Body of pancreas (tissue), 4 donors: Measurements from ENCODE around the gene ADORA1. TPM values are rescaled to one million over a fixed set of nuclear protein-coding genes. Genes with fewer than 3 reads are reported as not detected.

Experiments
- ATAC-seq: fragments of 150-250 bp; one replicate; pipeline ENCODE4 v1.9.1; 2016
- DNase-seq, 4 donors: peaks; one replicate each; pipeline ENCODE4 v3.0.0-alpha.2; 2019
- H3K27ac ChIP-seq, 4 donors: fragments of 200-600 bp; sonication (generic); 1 replicate in 3 of 4; 2 replicates in 1 of 4; pipeline versions ENCODE4 v1.5.1 to v1.6.1; 2016 to 2019; ENCODE audit warnings: mild to moderate bottlenecking in 1 of 4, mixed read lengths in 1 of 4, moderate library complexity in 1 of 4
- H3K27me3 ChIP-seq, 2 donors: fragments of 200-600 bp; sonication (generic); one replicate each; pipeline ENCODE4 v1.6.0; 2016; ENCODE audit warnings: mild to moderate bottlenecking in 1 of 2
- H3K36me3 ChIP-seq, 2 donors: fragments of 200-600 bp; sonication (generic); replicated peaks in 1 of 2; 2 replicates each; pipeline ENCODE4 v1.5.1; 2016; ENCODE audit warnings: low read depth in 2 of 2; ENCODE audit not compliant: insufficient read depth in 1 of 2
- H3K4me1 ChIP-seq: fragments of 200-600 bp; sonication (generic); one replicate; pipeline ENCODE4 v1.6.0; 2016
- H3K4me3 ChIP-seq, 2 donors: fragments of 200-600 bp; sonication (generic); 1 replicate in 1 of 2; 2 replicates in 1 of 2; pipeline ENCODE4 v1.5.1; 2016 to 2019
- H3K9me3 ChIP-seq, 3 donors: fragments of 200-600 bp; sonication (generic); 1 replicate in 2 of 3; 2 replicates in 1 of 3; pipeline ENCODE4 v1.5.1; 2016
- CTCF ChIP-seq, 7 experiments: fragments of 450-650 bp in 4 of 7; fragments of 200-600 bp in 3 of 7; sonication (generic) in 3 of 7; IDR thresholded peaks; one replicate each; pipeline ENCODE4 v1.5.1; 2016 to 2019; ENCODE audit warnings: antibody characterized with exemption in 7 of 7
- POLR2A ChIP-seq, 3 donors: fragments of 450-650 bp; IDR thresholded peaks; one replicate each; pipeline ENCODE4 v1.6.1; 2016; ENCODE audit warnings: antibody characterized with exemption in 3 of 3, mild to moderate bottlenecking in 2 of 3
- WGBS, 2 donors: methylation state at CpG; one replicate each; pipeline ENCODE4 v1.1.5; 2017; 5-methylcytosine and 5-hydroxymethylcytosine counted together
- intact Hi-C: fragments of 100-400 bp; cut with DNase I; formaldehyde crosslinking; loops from one replicate; pipeline ENCODE4 v1.15.1; 2023
- total RNA-seq, 2 donors: library from RNA; depleted of rRNA; stranded (reverse); fragments of >200 nt; gene quantifications; one replicate each; pipeline ENCODE4 v1.1.0, GENCODE V29; 2016

Gene ADORA1
- total RNA-seq, 2 donors from 2014 or later = 16.1 to 21.1 TPM

- no peak for ATAC-seq
- Histone ChIP-seq H3K4me1 (peaks cover 82% of the 10 kb centered on the region), H3K27ac (peak overlapping the region in 3 of 4 donors; percentile 69 to 81 (median 79)), H3K4me3 (no peak overlapping the region), H3K27me3 (no peaks in the 10 kb centered on the region), H3K36me3 (no peaks in the 10 kb centered on the region), H3K9me3 (no peaks in the 10 kb centered on the region)
- TF ChIP-seq POLR2A (IDR thresholded peaks at IDR 0.05) = no peak
- TF ChIP-seq CTCF (IDR thresholded peaks at IDR 0.05) = no peak
- WGBS, 2 donors = 73 to 77% methylated on average over 12 of the region's 12 CpGs
- intact Hi-C loops = no loop called here
- no peak for DNase-seq
These were observed 21.1 kb downstream of the ADORA1 start for GRCh38 chr1:203148579-203148978.

DNA sequence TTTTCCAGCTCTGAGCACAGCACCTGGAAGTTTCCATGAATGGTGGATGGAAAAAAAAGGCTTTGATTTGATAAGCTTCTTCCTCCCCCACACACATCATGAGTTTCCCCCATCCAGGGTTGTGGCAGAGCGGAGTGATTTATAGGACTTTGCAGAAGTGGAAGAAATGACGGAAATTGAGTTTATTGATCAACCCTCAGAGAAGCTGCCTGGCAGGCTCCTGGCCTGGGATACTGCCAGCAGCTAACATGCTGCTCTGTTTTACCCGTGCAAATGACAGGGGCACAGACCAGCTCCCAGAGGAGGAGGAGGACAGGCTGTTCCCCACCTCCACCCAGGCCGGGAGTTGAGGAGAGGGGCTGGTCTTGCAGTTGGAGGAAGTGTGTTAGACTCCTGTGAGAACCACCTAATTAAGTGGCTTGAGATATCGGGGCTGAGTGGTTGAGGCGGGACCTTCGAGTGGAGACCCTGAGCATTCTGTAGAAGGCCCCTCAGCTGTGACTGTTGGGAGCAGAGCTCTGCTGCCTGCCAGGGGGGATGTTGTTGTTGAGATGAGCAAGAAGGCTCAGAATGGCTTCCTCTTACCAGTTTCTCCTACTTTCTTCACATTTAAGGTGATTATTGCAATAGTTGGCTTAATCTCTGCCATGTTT is 21.8 kb downstream of the ADORA1 start:
- no peaks in the 10 kb centered on the region for H3K36me3 ChIP-seq
- no peak for TF ChIP-seq POLR2A (IDR thresholded peaks at IDR 0.05)
- TF ChIP-seq CTCF (IDR thresholded peaks at IDR 0.05) = no peak
- H3K9me3 ChIP-seq = no peaks in the 10 kb centered on the region
- ATAC-seq (peak; percentile 69), DNase-seq (peak; percentile 41 to 67 (median 64))
- intact Hi-C loops = no loop called here
- H3K4me1 ChIP-seq = peaks cover 80% of the 10 kb centered on the region
- no peak overlapping the region for H3K4me3 ChIP-seq
- no peaks in the 10 kb centered on the region for H3K27me3 ChIP-seq
- WGBS, 2 donors = 21 to 40% methylated on average over 7 of the region's 7 CpGs
- H3K27ac ChIP-seq = peak overlapping the region in 3 of 4 donors; percentile 69 to 81 (median 79)

DNA sequence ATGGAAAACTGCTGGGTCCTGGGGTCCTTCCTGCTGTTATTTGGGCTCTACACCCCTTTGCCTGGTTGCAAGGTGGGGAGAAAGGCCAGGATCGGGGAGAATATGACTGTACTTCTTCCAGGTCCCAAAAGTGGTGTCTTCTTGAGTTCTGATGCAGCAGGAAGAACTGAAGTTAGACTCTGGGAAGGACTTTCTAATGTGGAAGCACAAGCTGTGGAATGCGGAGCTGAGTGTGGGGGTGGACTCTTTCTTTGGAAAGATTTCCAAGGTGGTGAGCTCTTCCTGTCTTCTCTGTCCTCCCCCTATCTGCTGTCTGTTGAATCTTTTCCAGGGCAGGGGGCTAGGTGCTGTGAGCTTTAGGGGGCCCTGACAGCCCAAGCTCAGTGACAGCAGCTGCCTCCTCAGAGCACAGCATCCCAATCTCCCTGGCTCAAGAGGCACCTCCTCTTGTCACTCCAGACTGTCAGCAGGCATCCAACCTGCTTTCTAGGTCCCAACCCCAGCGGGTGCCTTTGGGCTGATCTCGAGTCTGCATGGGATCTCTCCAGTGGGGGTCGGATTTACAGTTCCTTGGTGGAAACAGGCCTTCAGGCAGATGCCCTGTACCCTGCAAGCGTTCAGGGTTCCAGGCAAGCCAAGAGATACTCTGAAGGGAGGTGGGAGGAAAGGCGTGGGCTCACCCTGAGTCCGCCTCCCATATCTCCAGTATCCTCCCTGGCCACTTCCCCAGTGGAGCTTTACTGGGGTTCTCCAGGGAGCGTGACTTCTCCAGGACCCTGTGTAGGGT is 23.2 kb downstream of the ADORA1 start:
- Histone ChIP-seq H3K4me1 (peaks cover 67% of the 10 kb centered on the region), H3K36me3 (no peaks in the 10 kb centered on the region), H3K27ac (peak overlapping the region in 2 of 4 donors; percentile 19 to 81), H3K9me3 (no peaks in the 10 kb centered on the region), H3K27me3 (no peaks in the 10 kb centered on the region), H3K4me3 (no peak overlapping the region)
- no peak for TF ChIP-seq POLR2A (IDR thresholded peaks at IDR 0.05)
- TF ChIP-seq CTCF (IDR thresholded peaks at IDR 0.05) = no peak
- DNase-seq = no peak
- intact Hi-C loops = no loop called here
- WGBS, 2 donors = 84 to 88% methylated on average over 7 to 9 of the region's 9 CpGs
- ATAC-seq = no peak

DNA sequence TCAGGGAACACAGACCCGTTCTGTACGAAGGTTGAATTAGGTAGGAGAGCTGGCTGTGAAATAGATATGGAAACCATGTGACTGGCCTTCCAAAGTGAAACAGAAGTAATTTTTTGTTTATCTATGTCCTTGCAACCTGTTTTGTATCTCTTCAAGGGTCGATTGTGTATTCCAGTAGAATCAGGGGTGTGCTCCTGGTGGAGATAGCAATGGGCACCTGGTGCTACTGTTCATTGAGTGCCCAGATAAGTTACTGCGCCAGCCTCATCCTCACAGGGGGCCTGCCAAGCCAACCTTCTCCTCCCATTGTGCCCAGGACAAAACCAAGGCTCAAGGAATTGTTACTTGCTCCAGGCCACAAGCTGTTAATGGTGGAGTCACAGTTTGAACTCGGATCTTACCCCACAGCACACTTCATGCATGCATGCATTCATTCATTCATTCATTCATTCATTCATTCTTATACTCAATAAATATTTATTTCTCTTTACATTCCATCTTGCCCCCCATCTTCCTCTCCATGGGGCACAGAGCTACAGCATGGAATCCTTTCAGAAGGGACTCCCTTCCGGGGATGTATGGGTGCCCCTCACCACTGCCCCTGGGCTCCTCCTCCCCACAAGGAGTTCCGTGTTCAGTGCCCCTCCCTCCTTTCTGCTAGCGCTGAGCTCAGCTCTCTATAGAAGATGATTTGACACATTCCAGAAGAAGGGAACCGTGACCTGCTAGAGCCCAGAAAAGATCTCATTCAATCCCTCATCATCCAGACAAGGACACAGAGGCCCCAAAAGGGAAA is 24.0 kb downstream of the ADORA1 start:
- Histone ChIP-seq H3K27ac (peak overlapping the region in 2 of 4 donors; percentile 19 to 81), H3K36me3 (no peaks in the 10 kb centered on the region), H3K4me1 (peaks cover 60% of the 10 kb centered on the region), H3K9me3 (no peaks in the 10 kb centered on the region), H3K27me3 (no peaks in the 10 kb centered on the region), H3K4me3 (no peak overlapping the region)
- no peak for DNase-seq
- no peak for TF ChIP-seq CTCF (IDR thresholded peaks at IDR 0.05)
- no peak for TF ChIP-seq POLR2A (IDR thresholded peaks at IDR 0.05)
- no peak for ATAC-seq
- intact Hi-C loops = no loop called here
- 41 to 55% methylated on average over 9 of the region's 9 CpGs for WGBS, 2 donors
